ENCODE results near the gene NDOR1. TPM values are rescaled to one million over a fixed set of nuclear protein-coding genes. Genes with fewer than 3 reads are reported as not detected.

Gene NDOR1
- total and polyA plus RNA-seq, 2 donors (not counting 3 experiments of a cell fraction or from before 2014, with no cell fraction given): 13.5 to 26.7 TPM

DNA sequence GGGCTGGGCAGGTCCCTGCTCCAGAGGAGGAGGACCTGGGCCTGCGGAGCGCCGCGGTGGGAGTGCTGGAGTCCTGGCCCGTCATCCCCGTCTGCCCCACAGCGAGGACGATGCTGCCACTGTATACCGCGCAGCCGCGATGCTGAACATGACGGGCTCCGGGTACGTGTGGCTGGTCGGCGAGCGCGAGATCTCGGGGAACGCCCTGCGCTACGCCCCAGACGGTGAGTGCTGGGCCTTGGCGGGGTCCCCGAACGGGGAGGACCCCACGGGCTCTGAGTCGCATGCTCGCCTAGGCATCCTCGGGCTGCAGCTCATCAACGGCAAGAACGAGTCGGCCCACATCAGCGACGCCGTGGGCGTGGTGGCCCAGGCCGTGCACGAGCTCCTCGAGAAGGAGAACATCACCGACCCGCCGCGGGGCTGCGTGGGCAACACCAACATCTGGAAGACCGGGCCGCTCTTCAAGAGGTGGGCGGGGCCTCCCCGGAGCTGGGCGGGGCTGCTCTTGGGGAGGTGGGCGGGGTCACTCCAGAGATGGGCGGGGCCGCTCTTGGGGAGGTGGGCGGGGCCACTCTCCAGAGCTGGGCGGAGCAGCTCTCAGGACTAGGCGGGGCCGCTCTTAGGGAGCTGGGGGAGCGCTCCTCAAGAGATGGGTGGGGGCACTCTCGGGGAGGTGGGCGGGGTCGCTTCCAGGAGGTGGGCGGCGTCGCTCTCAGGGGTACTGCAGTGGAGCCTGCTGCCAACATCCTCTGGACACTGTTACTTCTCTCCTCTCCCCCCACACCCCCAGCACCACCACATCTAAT, 48.7 kb upstream of the NDOR1 start:
- intact Hi-C loops (cut with micrococcal nuclease) (no loop called here), dilution Hi-C loops (cut with MboI; ENCODE audit: extremely low pct_ligation_motif_present, low sequenced_read_pairs) (no loop called here)
- DNase-seq (ENCODE audit: low read depth, low spot score) (peak; percentile 21), FAIRE-seq (no peak)
- Histone ChIP-seq H3K79me2 (ENCODE audit: control insufficient read depth, insufficient read depth, low read length) (no peaks in the 10 kb centered on the region), H3K4me3 (replicated peaks in 1 of 3; ENCODE audit: insufficient read depth in 1 of 3, low read depth in 1 of 3, low read length in 3 of 3) (no peak overlapping the region), H3K9me1 (replicated peaks; ENCODE audit: control insufficient read depth, extremely low read depth, insufficient read depth, low read length) (no peaks in the 10 kb centered on the region), H3K9me3 (replicated peaks; ENCODE audit: control insufficient read depth, insufficient read depth, low read length) (no peaks in the 10 kb centered on the region), H3K4me2 (ENCODE audit: insufficient read depth, low read length) (no peak overlapping the region), H4K20me1 (replicated peaks; ENCODE audit: control insufficient read depth, extremely low read depth, insufficient read depth, low read length) (no peaks in the 10 kb centered on the region), H3K9ac (replicated peaks; ENCODE audit: extremely low read depth, insufficient read depth, low read length) (no peak overlapping the region), H3K27me3 (ENCODE audit: control insufficient read depth in 2 of 2, insufficient read depth in 2 of 2, low read length in 2 of 2) (peaks cover 2 to 14% of the 10 kb centered on the region in 2 experiments), H3K36me3 (ENCODE audit: control insufficient read depth in 2 of 2, extremely low read depth in 1 of 2, insufficient read depth in 2 of 2, low read length in 2 of 2) (no peaks in the 10 kb centered on the region), H3K4me1 (ENCODE audit: control insufficient read depth, extremely low read depth, insufficient read depth, low read length) (no peaks in the 10 kb centered on the region), H2AFZ (ENCODE audit: low read depth, low read length) (peak overlapping the region; percentile 44), H3K27ac (ENCODE audit: insufficient read depth, low read depth, low read length) (no peak overlapping the region)
- ChIA-PET POLR2A (interaction anchor here (0.6 to 1.3 kb wide), 3 partner anchors 84 to 146 kb away, joined by 4 to 6 read pairs (median 5); partner anchors contain the start of genes NRARP and TUBB4B), CTCF (interaction anchor here (0.7 to 2.1 kb wide), 6 partner anchors 10 to 78 kb away, joined by 3 to 5 read pairs (median 3); partner anchors contain the start of genes ANAPC2, RNF224 and SSNA1)
- BruUV-seq (replicated peaks): no TSS peak
- TF ChIP-seq EZH2 (IDR thresholded peaks at IDR 0.05; ENCODE audit: borderline replicate concordance, low read depth, low read length, severe bottlenecking) (peak; percentile 59), FOS (IDR thresholded peaks at IDR 0.05; ENCODE audit: borderline replicate concordance, insufficient read depth, low read length) (no peak)
- TF ChIP-seq, protein P1, sequence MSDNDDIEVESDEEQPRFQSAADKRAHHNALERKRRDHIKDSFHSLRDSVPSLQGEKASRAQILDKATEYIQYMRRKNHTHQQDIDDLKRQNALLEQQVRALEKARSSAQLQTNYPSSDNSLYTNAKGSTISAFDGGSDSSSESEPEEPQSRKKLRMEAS (IDR thresholded peaks at IDR 0.05; ENCODE audit: insufficient read depth, insufficient read length): no peak

DNA sequence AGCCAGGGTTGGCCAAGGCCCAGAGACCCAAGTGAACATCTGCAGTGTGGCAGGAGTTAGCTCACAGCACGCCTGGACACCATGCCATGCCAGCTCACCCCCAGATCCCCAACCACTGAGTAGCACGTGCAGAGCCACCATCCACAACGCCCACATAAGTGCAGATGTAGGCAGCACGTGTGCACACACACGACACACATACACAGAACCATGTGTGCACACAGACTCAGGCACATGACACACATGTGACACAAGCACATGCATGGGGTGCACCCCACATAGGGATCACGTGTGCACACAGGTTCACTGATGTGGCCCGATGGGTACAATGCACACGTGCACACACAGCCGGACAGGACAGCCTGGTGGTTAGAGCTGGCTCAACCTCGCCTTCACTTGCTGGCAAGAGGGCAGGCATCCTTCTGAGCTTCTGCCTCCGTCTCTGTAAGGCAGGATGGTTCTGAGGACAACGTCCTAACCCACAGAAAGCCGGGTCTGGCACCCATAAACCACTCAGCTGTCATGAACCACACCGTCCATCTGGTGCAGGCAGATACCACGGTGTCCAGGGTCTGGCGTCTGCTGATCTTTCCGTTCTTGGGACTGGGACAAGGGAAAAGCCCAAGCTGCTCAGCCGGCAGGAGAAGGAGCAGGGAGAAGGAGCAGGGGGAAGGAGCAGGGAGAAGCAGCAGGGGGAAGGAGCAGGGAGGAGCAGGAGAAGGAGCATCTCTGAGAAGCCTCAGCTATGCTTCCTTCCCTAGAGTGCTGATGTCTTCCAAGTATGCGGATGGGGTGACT, 47.7 kb upstream of the NDOR1 start:
- no peak for FAIRE-seq
- no TSS peak for BruUV-seq (replicated peaks)
- Histone ChIP-seq H3K27ac (ENCODE audit: insufficient read depth, low read depth, low read length) (no peak overlapping the region), H3K4me3 (replicated peaks in 1 of 3; ENCODE audit: insufficient read depth in 1 of 3, low read depth in 1 of 3, low read length in 3 of 3) (no peak overlapping the region), H3K79me2 (ENCODE audit: control insufficient read depth, insufficient read depth, low read length) (no peaks in the 10 kb centered on the region), H4K20me1 (replicated peaks; ENCODE audit: control insufficient read depth, extremely low read depth, insufficient read depth, low read length) (no peaks in the 10 kb centered on the region), H3K9ac (replicated peaks; ENCODE audit: extremely low read depth, insufficient read depth, low read length) (no peak overlapping the region), H3K27me3 (ENCODE audit: control insufficient read depth in 2 of 2, insufficient read depth in 2 of 2, low read length in 2 of 2) (peaks cover 10 to 21% of the 10 kb centered on the region in 2 experiments), H2AFZ (ENCODE audit: low read depth, low read length) (no peak overlapping the region), H3K36me3 (ENCODE audit: control insufficient read depth in 2 of 2, extremely low read depth in 1 of 2, insufficient read depth in 2 of 2, low read length in 2 of 2) (no peaks in the 10 kb centered on the region), H3K9me1 (replicated peaks; ENCODE audit: control insufficient read depth, extremely low read depth, insufficient read depth, low read length) (no peaks in the 10 kb centered on the region), H3K4me2 (ENCODE audit: insufficient read depth, low read length) (no peak overlapping the region), H3K9me3 (replicated peaks; ENCODE audit: control insufficient read depth, insufficient read depth, low read length) (no peaks in the 10 kb centered on the region), H3K4me1 (ENCODE audit: control insufficient read depth, extremely low read depth, insufficient read depth, low read length) (no peaks in the 10 kb centered on the region)
- TF ChIP-seq, protein P1 (IDR thresholded peaks at IDR 0.05; ENCODE audit: insufficient read depth, insufficient read length): peak; percentile 74
- TF ChIP-seq POLR2AphosphoS5 (IDR thresholded peaks at IDR 0.05; ENCODE audit: insufficient read depth, low read depth, low read length): no peak
- intact Hi-C loops (cut with micrococcal nuclease) (no loop called here), dilution Hi-C loops (cut with MboI; ENCODE audit: extremely low pct_ligation_motif_present, low sequenced_read_pairs) (no loop called here)
- POLR2A ChIA-PET: interaction anchor here (1.3 kb wide), 1 partner anchor 83 kb away, joined by 4 read pairs; the partner anchor contains the start of gene TUBB4B
- no peak for DNase-seq (ENCODE audit: low read depth, low spot score)
- CTCF ChIA-PET: interaction anchor here (1.1 to 2.1 kb wide), 4 partner anchors 9 to 77 kb away, joined by 3 to 5 read pairs (median 4); partner anchors contain the start of genes ANAPC2 and SSNA1

Data from endothelial cell of umbilical vein (primary cell).